Liver (tissue), 3 donors: ENCODE measurements around the gene CWF19L2.

Experiments
- CTCF ChIP-seq: fragments of 150-350 bp; IDR thresholded peaks from 2 replicates; pipeline ENCODE4 v1.5.1; 2017; ENCODE audit warnings: improper control_type of control experiment, low read depth, low read length; ENCODE audit not compliant: missing input control
- EGR1 ChIP-seq, 2 donors: IDR thresholded peaks; 2 replicates each; pipeline ENCODE4 v1.6.1; 2016 to 2018; ENCODE audit warnings: antibody characterized with exemption in 2 of 2, low read depth in 2 of 2
- FOXA1 ChIP-seq: IDR thresholded peaks from 2 replicates; pipeline ENCODE4 v1.6.1; 2016; ENCODE audit warnings: antibody characterized with exemption
- GABPA ChIP-seq, 2 donors: IDR thresholded peaks in 1 of 2; conservative IDR thresholded peaks in 1 of 2; 2 replicates each; pipeline ENCODE4 v1.6.1; 2016; ENCODE audit warnings: antibody characterized with exemption in 2 of 2, mild to moderate bottlenecking in 1 of 2, moderate library complexity in 1 of 2
- HNF4G ChIP-seq: IDR thresholded peaks from 2 replicates; pipeline ENCODE4 v1.6.1; 2016; ENCODE audit warnings: antibody characterized with exemption
- JUND ChIP-seq, 2 donors: IDR thresholded peaks; 2 replicates each; pipeline ENCODE4 v1.6.1; 2016; ENCODE audit warnings: antibody characterized with exemption in 2 of 2
- MAX ChIP-seq: IDR thresholded peaks from 2 replicates; pipeline ENCODE4 v1.6.1; 2016; ENCODE audit warnings: antibody characterized with exemption
- NR2F2 ChIP-seq: IDR thresholded peaks from 2 replicates; pipeline ENCODE4 v1.6.1; 2016; ENCODE audit warnings: antibody characterized with exemption
- RAD21 ChIP-seq, 2 donors: IDR thresholded peaks; 2 replicates each; pipeline ENCODE4 v1.6.1; 2016; ENCODE audit warnings: antibody characterized with exemption in 2 of 2, mild to moderate bottlenecking in 2 of 2
- RXRA ChIP-seq, 2 donors: IDR thresholded peaks; 2 replicates each; pipeline ENCODE4 v1.6.1; 2017 to 2018; ENCODE audit warnings: antibody characterized with exemption in 2 of 2, mild to moderate bottlenecking in 1 of 2
- TAF1 ChIP-seq: conservative IDR thresholded peaks from 2 replicates; pipeline ENCODE4 v1.6.1; 2016; ENCODE audit warnings: antibody characterized with exemption, mild to moderate bottlenecking
- YY1 ChIP-seq: IDR thresholded peaks from 2 replicates; pipeline ENCODE4 v1.6.1; 2016; ENCODE audit warnings: antibody characterized with exemption, mild to moderate bottlenecking
- donor health status: healthy.
- donor health status: healthy.

GRCh38 chr11:107427569-107428180, 29.9 kb downstream of the CWF19L2 start:
- TF ChIP-seq CTCF (no peak), RAD21 (IDR thresholded peaks at IDR 0.05) (no peak), GABPA (IDR thresholded peaks at IDR 0.05 in 1 of 2, conservative IDR thresholded peaks at IDR 0.05 in 1 of 2) (no peak), HNF4G (no peak), RXRA (IDR thresholded peaks at IDR 0.05) (no peak), MAX (no peak), YY1 (no peak), FOXA1 (no peak), NR2F2 (no peak), JUND (IDR thresholded peaks at IDR 0.05) (no peak), TAF1 (no peak), EGR1 (IDR thresholded peaks at IDR 0.05; ENCODE audit: low read depth in 2 of 2) (no peak)
